H1 (cell line): ENCODE data around the gene NFASC. TPM values are rescaled to one million over a fixed set of nuclear protein-coding genes. Genes with fewer than 3 reads are reported as not detected.

Source experiments
- CHD1 ChIP-seq: IDR thresholded peaks from 2 replicates; pipeline ENCODE4 v1.6.1; 2012; ENCODE audit warnings: low read depth, low read length, improper control_type of control experiment
- EP300 ChIP-seq, 2 experiments: IDR thresholded peaks; 1 replicate in 1 of 2; 2 replicates in 1 of 2; pipeline ENCODE4 v1.6.1; 2011 to 2012; ENCODE audit warnings: low read depth in 2 of 2, low read length in 2 of 2, mild to moderate bottlenecking in 2 of 2, borderline replicate concordance in 1 of 2, inconsistent platforms in 1 of 2, moderate library complexity in 1 of 2
- GABPA ChIP-seq: IDR thresholded peaks from 2 replicates; pipeline ENCODE4 v1.6.1; 2011; ENCODE audit warnings: mild to moderate bottlenecking, low read length, moderate library complexity, borderline replicate concordance; ENCODE audit not compliant: insufficient read depth
- RXRA ChIP-seq: IDR thresholded peaks from 2 replicates; pipeline ENCODE4 v1.6.1; 2011; ENCODE audit warnings: low read depth, mild to moderate bottlenecking, low read length, moderate library complexity; ENCODE audit not compliant: insufficient read depth
- SAP30 ChIP-seq: fragments of 300-600 bp; sonication (generic); IDR thresholded peaks from 2 replicates; pipeline ENCODE4 v1.7.1; 2012; ENCODE audit warnings: low read length, moderate library complexity, mild to moderate bottlenecking, inconsistent platforms; ENCODE audit not compliant: insufficient read depth, insufficient replicate concordance
- SRF ChIP-seq: IDR thresholded peaks from 2 replicates; pipeline ENCODE4 v1.6.1; 2011; ENCODE audit warnings: mild to moderate bottlenecking, low read depth, low read length, moderate library complexity
- polyA plus RNA-seq, 7 experiments: library from polyadenylated mRNA; depleted of rRNA in 3 of 7; stranded (reverse) in 5 of 7; unstranded in 2 of 7; fragments of >200 nt in 5 of 7; fragments of 200-250 nt in 2 of 7; gene quantifications; 1 replicate in 5 of 7; 2 replicates in 1 of 7; 4 replicates in 1 of 7; pipeline versions ENCODE4 v1.2.1 to v1.2.3, GENCODE V29; 2011 to 2013; ENCODE audit warnings: missing spikeins in 2 of 7, mixed read lengths in 2 of 7
- total RNA-seq: library from RNA; stranded (reverse); fragmentation: NEBNext Ultra II Directional; extraction: Animal tissue kit (Norgen Biotek cat#: 25700); gene quantifications from 2 replicates; pipeline ENCODE4 v1.2.1, GENCODE V29; 2021
- TF ChIP-seq, protein P1 (sequence below): fragments of 300-600 bp; sonication (generic); IDR thresholded peaks from 2 replicates; pipeline ENCODE4 v1.7.1; 2012; ENCODE audit warnings: low read length, moderate library complexity, mild to moderate bottlenecking, inconsistent platforms; ENCODE audit not compliant: insufficient replicate concordance

The NFASC gene
- total and polyA plus RNA-seq, 2 of the 8 experiments (the other 6 are each of a cell fraction or from before 2014, with no cell fraction given), result 5.0 to 15.2 TPM

DNA sequence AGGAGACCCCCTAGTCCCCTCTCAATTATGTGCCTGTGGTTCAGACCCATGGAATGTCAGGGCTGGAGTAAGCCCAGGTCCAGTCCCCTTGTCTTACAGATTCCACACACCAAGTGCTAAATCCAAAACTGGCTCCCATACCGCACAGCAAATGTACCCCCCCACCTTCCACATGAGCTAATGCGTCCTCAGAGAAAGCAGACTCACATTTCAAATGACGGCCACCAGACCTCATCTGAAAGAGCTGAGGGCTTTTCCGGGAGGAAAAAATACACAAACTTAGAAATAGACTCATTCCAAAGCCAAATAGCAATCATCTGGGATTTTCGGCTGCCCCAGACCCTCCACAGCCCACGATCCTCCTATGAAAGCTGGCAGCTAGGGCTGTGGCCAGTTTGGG is 159.6 kb downstream of the NFASC start (continued):
- TF ChIP-seq, protein P1, sequence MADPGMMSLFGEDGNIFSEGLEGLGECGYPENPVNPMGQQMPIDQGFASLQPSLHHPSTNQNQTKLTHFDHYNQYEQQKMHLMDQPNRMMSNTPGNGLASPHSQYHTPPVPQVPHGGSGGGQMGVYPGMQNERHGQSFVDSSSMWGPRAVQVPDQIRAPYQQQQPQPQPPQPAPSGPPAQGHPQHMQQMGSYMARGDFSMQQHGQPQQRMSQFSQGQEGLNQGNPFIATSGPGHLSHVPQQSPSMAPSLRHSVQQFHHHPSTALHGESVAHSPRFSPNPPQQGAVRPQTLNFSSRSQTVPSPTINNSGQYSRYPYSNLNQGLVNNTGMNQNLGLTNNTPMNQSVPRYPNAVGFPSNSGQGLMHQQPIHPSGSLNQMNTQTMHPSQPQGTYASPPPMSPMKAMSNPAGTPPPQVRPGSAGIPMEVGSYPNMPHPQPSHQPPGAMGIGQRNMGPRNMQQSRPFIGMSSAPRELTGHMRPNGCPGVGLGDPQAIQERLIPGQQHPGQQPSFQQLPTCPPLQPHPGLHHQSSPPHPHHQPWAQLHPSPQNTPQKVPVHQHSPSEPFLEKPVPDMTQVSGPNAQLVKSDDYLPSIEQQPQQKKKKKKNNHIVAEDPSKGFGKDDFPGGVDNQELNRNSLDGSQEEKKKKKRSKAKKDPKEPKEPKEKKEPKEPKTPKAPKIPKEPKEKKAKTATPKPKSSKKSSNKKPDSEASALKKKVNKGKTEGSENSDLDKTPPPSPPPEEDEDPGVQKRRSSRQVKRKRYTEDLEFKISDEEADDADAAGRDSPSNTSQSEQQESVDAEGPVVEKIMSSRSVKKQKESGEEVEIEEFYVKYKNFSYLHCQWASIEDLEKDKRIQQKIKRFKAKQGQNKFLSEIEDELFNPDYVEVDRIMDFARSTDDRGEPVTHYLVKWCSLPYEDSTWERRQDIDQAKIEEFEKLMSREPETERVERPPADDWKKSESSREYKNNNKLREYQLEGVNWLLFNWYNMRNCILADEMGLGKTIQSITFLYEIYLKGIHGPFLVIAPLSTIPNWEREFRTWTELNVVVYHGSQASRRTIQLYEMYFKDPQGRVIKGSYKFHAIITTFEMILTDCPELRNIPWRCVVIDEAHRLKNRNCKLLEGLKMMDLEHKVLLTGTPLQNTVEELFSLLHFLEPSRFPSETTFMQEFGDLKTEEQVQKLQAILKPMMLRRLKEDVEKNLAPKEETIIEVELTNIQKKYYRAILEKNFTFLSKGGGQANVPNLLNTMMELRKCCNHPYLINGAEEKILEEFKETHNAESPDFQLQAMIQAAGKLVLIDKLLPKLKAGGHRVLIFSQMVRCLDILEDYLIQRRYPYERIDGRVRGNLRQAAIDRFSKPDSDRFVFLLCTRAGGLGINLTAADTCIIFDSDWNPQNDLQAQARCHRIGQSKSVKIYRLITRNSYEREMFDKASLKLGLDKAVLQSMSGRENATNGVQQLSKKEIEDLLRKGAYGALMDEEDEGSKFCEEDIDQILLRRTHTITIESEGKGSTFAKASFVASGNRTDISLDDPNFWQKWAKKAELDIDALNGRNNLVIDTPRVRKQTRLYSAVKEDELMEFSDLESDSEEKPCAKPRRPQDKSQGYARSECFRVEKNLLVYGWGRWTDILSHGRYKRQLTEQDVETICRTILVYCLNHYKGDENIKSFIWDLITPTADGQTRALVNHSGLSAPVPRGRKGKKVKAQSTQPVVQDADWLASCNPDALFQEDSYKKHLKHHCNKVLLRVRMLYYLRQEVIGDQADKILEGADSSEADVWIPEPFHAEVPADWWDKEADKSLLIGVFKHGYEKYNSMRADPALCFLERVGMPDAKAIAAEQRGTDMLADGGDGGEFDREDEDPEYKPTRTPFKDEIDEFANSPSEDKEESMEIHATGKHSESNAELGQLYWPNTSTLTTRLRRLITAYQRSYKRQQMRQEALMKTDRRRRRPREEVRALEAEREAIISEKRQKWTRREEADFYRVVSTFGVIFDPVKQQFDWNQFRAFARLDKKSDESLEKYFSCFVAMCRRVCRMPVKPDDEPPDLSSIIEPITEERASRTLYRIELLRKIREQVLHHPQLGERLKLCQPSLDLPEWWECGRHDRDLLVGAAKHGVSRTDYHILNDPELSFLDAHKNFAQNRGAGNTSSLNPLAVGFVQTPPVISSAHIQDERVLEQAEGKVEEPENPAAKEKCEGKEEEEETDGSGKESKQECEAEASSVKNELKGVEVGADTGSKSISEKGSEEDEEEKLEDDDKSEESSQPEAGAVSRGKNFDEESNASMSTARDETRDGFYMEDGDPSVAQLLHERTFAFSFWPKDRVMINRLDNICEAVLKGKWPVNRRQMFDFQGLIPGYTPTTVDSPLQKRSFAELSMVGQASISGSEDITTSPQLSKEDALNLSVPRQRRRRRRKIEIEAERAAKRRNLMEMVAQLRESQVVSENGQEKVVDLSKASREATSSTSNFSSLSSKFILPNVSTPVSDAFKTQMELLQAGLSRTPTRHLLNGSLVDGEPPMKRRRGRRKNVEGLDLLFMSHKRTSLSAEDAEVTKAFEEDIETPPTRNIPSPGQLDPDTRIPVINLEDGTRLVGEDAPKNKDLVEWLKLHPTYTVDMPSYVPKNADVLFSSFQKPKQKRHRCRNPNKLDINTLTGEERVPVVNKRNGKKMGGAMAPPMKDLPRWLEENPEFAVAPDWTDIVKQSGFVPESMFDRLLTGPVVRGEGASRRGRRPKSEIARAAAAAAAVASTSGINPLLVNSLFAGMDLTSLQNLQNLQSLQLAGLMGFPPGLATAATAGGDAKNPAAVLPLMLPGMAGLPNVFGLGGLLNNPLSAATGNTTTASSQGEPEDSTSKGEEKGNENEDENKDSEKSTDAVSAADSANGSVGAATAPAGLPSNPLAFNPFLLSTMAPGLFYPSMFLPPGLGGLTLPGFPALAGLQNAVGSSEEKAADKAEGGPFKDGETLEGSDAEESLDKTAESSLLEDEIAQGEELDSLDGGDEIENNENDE, result no peak
- TF ChIP-seq GABPA (no peak), RXRA (no peak), SAP30 (no peak), EP300 (IDR thresholded peaks at IDR 0.05; ENCODE audit: borderline replicate concordance in 1 of 2, low read depth in 2 of 2, low read length in 2 of 2) (no peak), SRF (no peak), CHD1 (no peak)
